NOMO-1 treated with DMSO at 0.1 percent for 48 hours (cell line): ENCODE measurements around the gene SSBP3.
A peak's percentile ranks its signal among the peaks of the same experiment; 100 is the strongest.

Experiments used
- DNase-seq: peaks from one replicate; lab custom pipeline; 2025; ENCODE audit not compliant: unreplicated experiment; lab: John Stamatoyannopoulos, UW

Gene SSBP3

GRCh38 chr1:54410359-54410758 lies 4.2 kb upstream of the SSBP3 start:
- no peak for DNase-seq

GRCh38 chr1:54409156-54410142 lies 3.3 kb upstream of the SSBP3 start:
- peak; percentile 47 for DNase-seq

- peak; percentile 36 for DNase-seq
These were observed 2.2 kb upstream of the SSBP3 start for GRCh38 chr1:54408147-54409066.

GRCh38 chr1:54407404-54408146 lies 1.4 kb upstream of the SSBP3 start:
- DNase-seq = peak; percentile 85

- no peak for DNase-seq
These were observed 885 bp upstream of the SSBP3 start for GRCh38 chr1:54407154-54407403.

- no peak for DNase-seq
These were observed 298 bp downstream of the SSBP3 start for GRCh38 chr1:54405898-54406293.

- DNase-seq = no peak
These were observed 976 bp downstream of the SSBP3 start for GRCh38 chr1:54404939-54405897.

GRCh38 chr1:54404263-54404662 lies 1.9 kb downstream of the SSBP3 start:
- no peak for DNase-seq

- DNase-seq = peak; percentile 7
These were observed 2.4 kb downstream of the SSBP3 start for GRCh38 chr1:54403808-54404261.

- DNase-seq = no peak
These were observed 2.8 kb downstream of the SSBP3 start for GRCh38 chr1:54403405-54403804.

- no peak for DNase-seq
These were observed 3.3 kb downstream of the SSBP3 start for GRCh38 chr1:54402896-54403295.

GRCh38 chr1:54401799-54402198 lies 4.4 kb downstream of the SSBP3 start:
- no peak for DNase-seq

GRCh38 chr1:54400329-54400728 lies 5.9 kb downstream of the SSBP3 start:
- DNase-seq = no peak

GRCh38 chr1:54399765-54400164 lies 6.4 kb downstream of the SSBP3 start:
- DNase-seq = no peak

- no peak for DNase-seq
These were observed 7.1 kb downstream of the SSBP3 start for GRCh38 chr1:54398963-54399528.

- DNase-seq = no peak
These were observed 8.2 kb downstream of the SSBP3 start for GRCh38 chr1:54397980-54398379.

GRCh38 chr1:54397090-54397591 lies 9.1 kb downstream of the SSBP3 start:
- DNase-seq = no peak

- DNase-seq = no peak
These were observed 9.8 kb downstream of the SSBP3 start for GRCh38 chr1:54396261-54396933.
